Thoracic aorta (tissue), 2 donors: ENCODE results near the gene EFCAB14. TPM values are rescaled to one million over a fixed set of nuclear protein-coding genes. Genes with fewer than 3 reads are reported as not detected.
"Not testable (repeated sequence)": the region's sequence is repeated elsewhere in the genome, so short reads cannot be mapped to it uniquely, and the experiment has no call there.

Experiments
- ATAC-seq: fragments of 150-250 bp; one replicate; pipeline ENCODE4 v1.8.0; 2017; ENCODE audit warnings: low read depth; ENCODE audit not compliant: insufficient number of reproducible peaks, low FRiP score
- DNase-seq: peaks from one replicate; pipeline ENCODE4 v3.0.0-alpha.2; 2020; ENCODE audit warnings: low spot score
- H3K27ac ChIP-seq, 2 donors: fragments of 200-600 bp; sonication (generic); 1 replicate in 1 of 2; 2 replicates in 1 of 2; pipeline ENCODE4 v1.5.1; 2016; ENCODE audit warnings: mild to moderate bottlenecking in 2 of 2, moderate library complexity in 2 of 2
- H3K27me3 ChIP-seq: fragments of 200-600 bp; sonication (generic); replicated peaks from 2 replicates; pipeline ENCODE4 v1.6.0; 2016; ENCODE audit warnings: mild to moderate bottlenecking; ENCODE audit not compliant: insufficient read depth
- H3K36me3 ChIP-seq: fragments of 200-600 bp; sonication (generic); one replicate; pipeline ENCODE4 v1.5.1; 2016
- H3K4me1 ChIP-seq, 2 donors: fragments of 200-600 bp; sonication (generic); 1 replicate in 1 of 2; 2 replicates in 1 of 2; pipeline versions ENCODE4 v1.5.1 to v1.6.0; 2016; ENCODE audit warnings: low read depth in 2 of 2, mild to moderate bottlenecking in 1 of 2; ENCODE audit not compliant: control insufficient read depth in 1 of 2
- H3K4me3 ChIP-seq: fragments of 200-600 bp; sonication (generic); 2 replicates; pipeline ENCODE4 v1.5.1; 2016; ENCODE audit warnings: mild to moderate bottlenecking
- H3K9me3 ChIP-seq: fragments of 200-600 bp; sonication (generic); 2 replicates; pipeline ENCODE4 v1.5.1; 2016
- total RNA-seq, 2 donors: library from RNA; depleted of rRNA; stranded (reverse); fragments of >200 nt; gene quantifications; one replicate each; pipeline versions ENCODE4 v1.1.0 to v1.2.3, GENCODE V29; 2016
- TF ChIP-seq, protein P1 (sequence below): fragments of 200-600 bp; sonication (generic); IDR thresholded peaks from one replicate; pipeline ENCODE4 v1.5.1; 2019; ENCODE audit warnings: antibody characterized with exemption

EFCAB14 gene
- total RNA-seq, 2 donors from 2014 or later: 102 to 107 TPM

- no peak overlapping the region for H3K4me3 ChIP-seq
- H3K36me3 ChIP-seq: no peaks in the 10 kb centered on the region
- TF ChIP-seq, protein P1, sequence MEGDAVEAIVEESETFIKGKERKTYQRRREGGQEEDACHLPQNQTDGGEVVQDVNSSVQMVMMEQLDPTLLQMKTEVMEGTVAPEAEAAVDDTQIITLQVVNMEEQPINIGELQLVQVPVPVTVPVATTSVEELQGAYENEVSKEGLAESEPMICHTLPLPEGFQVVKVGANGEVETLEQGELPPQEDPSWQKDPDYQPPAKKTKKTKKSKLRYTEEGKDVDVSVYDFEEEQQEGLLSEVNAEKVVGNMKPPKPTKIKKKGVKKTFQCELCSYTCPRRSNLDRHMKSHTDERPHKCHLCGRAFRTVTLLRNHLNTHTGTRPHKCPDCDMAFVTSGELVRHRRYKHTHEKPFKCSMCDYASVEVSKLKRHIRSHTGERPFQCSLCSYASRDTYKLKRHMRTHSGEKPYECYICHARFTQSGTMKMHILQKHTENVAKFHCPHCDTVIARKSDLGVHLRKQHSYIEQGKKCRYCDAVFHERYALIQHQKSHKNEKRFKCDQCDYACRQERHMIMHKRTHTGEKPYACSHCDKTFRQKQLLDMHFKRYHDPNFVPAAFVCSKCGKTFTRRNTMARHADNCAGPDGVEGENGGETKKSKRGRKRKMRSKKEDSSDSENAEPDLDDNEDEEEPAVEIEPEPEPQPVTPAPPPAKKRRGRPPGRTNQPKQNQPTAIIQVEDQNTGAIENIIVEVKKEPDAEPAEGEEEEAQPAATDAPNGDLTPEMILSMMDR: no peak
- no peaks in the 10 kb centered on the region for H3K27me3 ChIP-seq
- DNase-seq (no peak), ATAC-seq (no peak)
- no peak overlapping the region for H3K27ac ChIP-seq
- peaks cover 13 to 25% of the 10 kb centered on the region in 2 donors for H3K4me1 ChIP-seq
- no peaks in the 10 kb centered on the region for H3K9me3 ChIP-seq
Observed at GRCh38 chr1:46670134-46670533, 48.8 kb downstream of the EFCAB14 start.

GRCh38 chr1:46667782-46668760 is 50.8 kb downstream of the EFCAB14 start, which contains the start of gene ATPAF1:
Gene ATPAF1, minus strand, starts transcription at chr1:46668364. Its CDS starts 42 bp downstream, at chr1:46668322.
- peak within 1 kb of the TSS; percentile 97 for H3K4me3 ChIP-seq
- TF ChIP-seq, protein P1: no peak
- peak; percentile 65 for ATAC-seq
- no peaks in the 10 kb centered on the region for H3K9me3 ChIP-seq
- H3K36me3 ChIP-seq: peaks cover 6% of the 10 kb centered on the region
- peak; percentile 18 for DNase-seq
- H3K27me3 ChIP-seq: no peaks in the 10 kb centered on the region
- peaks cover 13 to 27% of the 10 kb centered on the region in 2 donors for H3K4me1 ChIP-seq
- peak within 1 kb of the TSS; percentile 82 to 86 for H3K27ac ChIP-seq

DNA sequence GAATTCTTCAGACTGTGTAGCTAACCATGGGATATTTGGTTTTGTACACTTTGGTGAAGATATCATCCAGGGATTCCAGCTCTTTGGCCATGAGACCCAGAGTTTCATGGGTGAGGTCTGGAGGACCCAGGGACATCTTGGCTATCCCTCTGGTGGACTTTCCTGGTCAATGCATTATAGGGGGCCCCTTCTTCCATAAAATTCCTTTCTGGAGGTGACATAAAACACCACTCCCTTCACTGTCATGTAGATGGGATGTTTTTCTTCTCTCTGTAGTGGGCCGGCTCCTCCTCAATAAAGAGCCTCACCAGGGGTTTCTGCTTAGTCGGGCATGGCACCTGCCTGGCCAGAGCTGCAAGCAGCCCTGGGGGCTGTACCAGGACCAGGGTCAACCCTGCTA is 52.9 kb downstream of the EFCAB14 start:
- Histone ChIP-seq H3K4me1 (peaks cover 13 to 27% of the 10 kb centered on the region in 2 donors), H3K27me3 (no peaks in the 10 kb centered on the region), H3K4me3 (no peak overlapping the region), H3K9me3 (no peaks in the 10 kb centered on the region), H3K27ac (no peak overlapping the region), H3K36me3 (peaks cover 6% of the 10 kb centered on the region)
- TF ChIP-seq, protein P1: no peak
- no peak for DNase-seq
- ATAC-seq: no peak

- not testable (repeated sequence) for H3K4me3 ChIP-seq, ATAC-seq, H3K27ac ChIP-seq, H3K9me3 ChIP-seq, DNase-seq, H3K27me3 ChIP-seq
- Histone ChIP-seq H3K4me1 (peaks cover 13 to 27% of the 10 kb centered on the region in 2 donors), H3K36me3 (peaks cover 16% of the 10 kb centered on the region)
Observed at GRCh38 chr1:46662919-46663318, 56.0 kb downstream of the EFCAB14 start.

GRCh38 chr1:46660116-46660515 is 58.8 kb downstream of the EFCAB14 start:
- peaks cover 39% of the 10 kb centered on the region for H3K36me3 ChIP-seq
- H3K4me1 ChIP-seq, H3K4me3 ChIP-seq, H3K27me3 ChIP-seq, H3K9me3 ChIP-seq, H3K27ac ChIP-seq, DNase-seq, ATAC-seq: not testable (repeated sequence)

DNA sequence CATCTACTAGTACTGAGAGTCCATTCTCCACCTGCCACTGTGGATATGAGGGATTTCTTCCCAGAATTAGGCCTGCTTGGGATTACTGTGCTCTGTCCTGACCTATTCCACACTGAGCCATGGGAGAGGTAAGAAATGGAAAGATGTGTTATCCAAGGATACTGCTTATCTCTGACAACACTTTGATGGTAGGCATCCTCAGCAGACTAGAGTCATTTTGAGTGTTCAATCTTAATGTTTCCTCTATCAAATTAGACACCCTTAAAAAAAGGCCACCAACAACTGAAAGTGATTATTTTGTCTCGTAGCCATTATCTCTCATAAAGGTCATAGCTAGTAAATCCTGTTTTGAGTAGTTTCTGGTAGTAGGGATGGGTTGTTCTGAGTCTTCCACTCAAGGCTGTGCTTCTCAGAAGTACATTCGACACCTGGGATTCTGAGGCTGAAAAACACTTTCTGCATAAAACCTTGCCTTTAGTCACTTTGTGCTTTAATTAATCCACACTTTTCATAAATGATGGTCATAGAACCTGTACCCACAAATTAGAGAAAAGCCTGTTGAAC is 59.5 kb downstream of the EFCAB14 start:
- ATAC-seq (no peak), DNase-seq (no peak)
- TF ChIP-seq, protein P1: no peak
- no peak overlapping the region for H3K27ac ChIP-seq
- peaks cover 42% of the 10 kb centered on the region for H3K36me3 ChIP-seq
- H3K4me3 ChIP-seq: no peak overlapping the region
- H3K27me3 ChIP-seq: no peaks in the 10 kb centered on the region
- no peaks in the 10 kb centered on the region for H3K4me1 ChIP-seq
- no peaks in the 10 kb centered on the region for H3K9me3 ChIP-seq
